IgD-negative memory B cell (primary cell): ENCODE data around the gene IP6K2. TPM values are rescaled to one million over a fixed set of nuclear protein-coding genes. Genes with fewer than 3 reads are reported as not detected.

Experiments used
- H3K27ac Mint-ChIP-seq, 3 donors: one replicate each; pipeline ENCODE4 v1.8.0; 2020 to 2022; ENCODE audit warnings: mild to moderate bottlenecking in 3 of 3, mixed read lengths in 3 of 3, moderate library complexity in 1 of 3
- H3K27me3 Mint-ChIP-seq: one replicate; pipeline ENCODE4 v1.8.0; 2021; ENCODE audit warnings: mixed read lengths
- H3K36me3 Mint-ChIP-seq: one replicate; pipeline ENCODE4 v1.8.0; 2020; ENCODE audit warnings: mild to moderate bottlenecking, mixed read lengths
- H3K4me1 Mint-ChIP-seq, 3 donors: one replicate each; pipeline ENCODE4 v1.8.0; 2020 to 2022; ENCODE audit warnings: mixed read lengths in 3 of 3, mild to moderate bottlenecking in 1 of 3
- H3K4me3 Mint-ChIP-seq, 4 donors: one replicate each; pipeline ENCODE4 v1.8.0; 2020 to 2022; ENCODE audit warnings: mild to moderate bottlenecking in 4 of 4, mixed read lengths in 4 of 4, moderate library complexity in 3 of 4
- H3K9me3 Mint-ChIP-seq, 3 donors: one replicate each; pipeline ENCODE4 v1.8.0; 2020 to 2021; ENCODE audit warnings: mixed read lengths in 3 of 3, mild to moderate bottlenecking in 1 of 3
- polyA plus RNA-seq: library from polyadenylated mRNA; unstranded; fragments of 300-500 nt; fragmentation: Illumina TruSeq; gene quantifications from one replicate; pipeline ENCODE4 v1.2.3, GENCODE V29; 2021

The IP6K2 gene
- polyA plus RNA-seq, 1 donor from 2014 or later = 43.4 TPM

- Mint-ChIP-seq H3K27ac (peak overlapping the region in 2 of 3 donors; percentile 23 to 73), H3K4me3 (no peak overlapping the region), H3K9me3 (no peaks in the 10 kb centered on the region), H3K27me3 (no peaks in the 10 kb centered on the region), H3K36me3 (peaks cover 1% of the 10 kb centered on the region), H3K4me1 (peaks cover 18 to 30% (median 29%) of the 10 kb centered on the region in 3 donors)
Measured at GRCh38 chr3:48708481-48708889, 8.5 kb downstream of the IP6K2 start.

DNA sequence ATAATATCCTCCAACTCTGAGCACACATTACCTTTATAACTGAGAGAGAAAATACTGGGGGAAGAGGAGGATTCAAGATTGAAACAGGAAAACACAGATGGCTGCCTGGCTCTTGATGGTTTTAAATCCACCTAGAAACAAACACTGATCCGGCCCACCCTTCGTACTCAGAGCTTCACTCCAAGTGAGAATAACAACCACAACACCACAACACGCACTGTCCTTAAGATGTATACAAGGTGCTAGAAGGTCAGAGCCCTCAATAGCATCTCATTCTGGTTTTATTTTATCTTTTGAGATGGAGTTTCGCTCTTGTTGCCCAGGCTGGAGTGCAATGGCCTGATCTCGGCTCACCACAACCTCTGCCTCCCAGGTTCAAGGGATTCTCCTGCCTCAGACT is 9.9 kb downstream of the IP6K2 start:
- Mint-ChIP-seq H3K9me3 (no peaks in the 10 kb centered on the region), H3K36me3 (peaks cover 1% of the 10 kb centered on the region), H3K27me3 (no peaks in the 10 kb centered on the region), H3K4me3 (no peak overlapping the region), H3K4me1 (peaks cover 17 to 37% (median 28%) of the 10 kb centered on the region in 3 donors), H3K27ac (peak overlapping the region in 1 of 3 donors; percentile 71)

DNA sequence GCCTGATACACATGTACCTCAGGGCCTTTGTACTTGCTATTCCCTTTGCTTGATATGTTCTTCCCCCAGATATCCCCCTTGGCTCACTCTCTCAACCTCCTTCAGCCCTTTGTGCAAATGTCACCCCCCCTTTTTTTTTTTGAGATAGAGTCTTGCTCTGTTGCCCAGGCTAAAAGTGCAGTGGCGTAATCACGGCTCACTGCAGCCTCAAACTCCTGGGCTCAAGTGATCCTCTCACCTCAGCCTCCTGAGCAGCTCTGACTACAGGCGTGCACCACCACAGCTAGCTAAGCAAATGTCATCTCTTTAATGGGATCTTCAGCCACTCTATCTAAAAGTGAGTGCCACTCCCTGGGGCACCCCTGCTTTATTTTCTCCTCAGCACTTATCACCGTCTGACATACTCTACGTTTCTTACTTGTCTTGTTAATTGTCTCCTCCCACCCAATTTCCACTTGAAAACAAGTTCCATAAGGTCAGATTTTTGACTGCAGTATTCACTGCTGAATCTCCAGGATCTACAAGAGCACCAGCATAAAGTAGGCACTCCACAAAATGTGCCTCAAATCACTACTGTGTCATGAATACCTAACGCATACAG is 14.6 kb downstream of the IP6K2 start:
- Mint-ChIP-seq H3K9me3 (no peaks in the 10 kb centered on the region), H3K27me3 (no peaks in the 10 kb centered on the region), H3K36me3 (peaks cover 1% of the 10 kb centered on the region), H3K27ac (peak overlapping the region in 1 of 3 donors; percentile 91), H3K4me1 (peaks cover 9 to 20% (median 15%) of the 10 kb centered on the region in 3 donors), H3K4me3 (no peak overlapping the region)

GRCh38 chr3:48700731-48701405 is 16.2 kb downstream of the IP6K2 start:
- no peaks in the 10 kb centered on the region for H3K27me3 Mint-ChIP-seq
- peaks cover 1% of the 10 kb centered on the region for H3K36me3 Mint-ChIP-seq
- no peak overlapping the region for H3K4me3 Mint-ChIP-seq
- peaks cover 5 to 17% (median 15%) of the 10 kb centered on the region in 3 donors for H3K4me1 Mint-ChIP-seq
- no peaks in the 10 kb centered on the region for H3K9me3 Mint-ChIP-seq
- H3K27ac Mint-ChIP-seq = peak overlapping the region in 1 of 3 donors; percentile 0

DNA sequence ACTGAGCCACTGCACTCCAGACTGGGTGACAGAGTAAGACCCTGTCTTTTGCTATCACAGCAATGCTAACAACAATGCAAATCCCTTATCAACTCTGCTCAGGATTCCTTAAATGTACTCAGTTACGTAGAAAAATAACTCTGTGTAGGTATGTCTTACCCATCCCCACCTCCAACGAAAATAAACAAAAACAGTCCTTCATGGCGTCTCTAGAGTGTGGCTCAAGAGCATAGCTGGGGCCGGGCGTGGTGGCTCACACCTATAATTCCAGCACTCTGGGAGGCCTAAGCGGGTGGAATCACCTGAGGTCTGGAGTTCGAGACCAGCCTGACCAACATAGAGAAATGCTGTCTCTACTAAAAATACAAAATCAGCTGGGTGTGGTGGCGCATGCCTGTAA is 18.1 kb downstream of the IP6K2 start:
- peaks cover 0 to 14% (median 10%) of the 10 kb centered on the region in 3 donors for H3K4me1 Mint-ChIP-seq
- no peaks in the 10 kb centered on the region for H3K27me3 Mint-ChIP-seq
- H3K4me3 Mint-ChIP-seq = no peak overlapping the region
- peak overlapping the region in 1 of 3 donors; percentile 59 for H3K27ac Mint-ChIP-seq
- H3K9me3 Mint-ChIP-seq = no peaks in the 10 kb centered on the region
- H3K36me3 Mint-ChIP-seq = no peaks in the 10 kb centered on the region

DNA sequence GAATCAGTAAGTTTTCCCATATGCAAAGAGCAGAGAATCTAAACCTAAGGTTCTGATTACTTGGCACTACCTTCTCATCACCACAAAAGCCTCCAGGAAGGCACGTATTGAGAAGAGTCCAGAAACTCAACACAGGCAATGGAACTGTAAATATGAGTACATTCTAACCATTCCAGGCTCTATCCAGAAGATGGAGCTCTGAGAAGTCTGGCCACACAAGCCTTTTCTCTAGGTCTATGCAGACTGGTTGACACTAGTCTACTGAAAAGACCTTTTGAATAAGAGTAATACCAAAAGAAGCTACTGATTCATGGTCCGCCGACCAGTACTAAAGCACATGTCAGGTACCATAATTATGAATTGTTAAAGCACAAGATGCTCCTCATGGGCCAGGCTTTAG is 19.1 kb downstream of the IP6K2 start:
- Mint-ChIP-seq H3K36me3 (no peaks in the 10 kb centered on the region), H3K27me3 (no peaks in the 10 kb centered on the region), H3K9me3 (no peaks in the 10 kb centered on the region), H3K4me3 (no peak overlapping the region), H3K4me1 (peaks cover under 1 to 12% (median 10%) of the 10 kb centered on the region in 3 donors), H3K27ac (no peak overlapping the region)

DNA sequence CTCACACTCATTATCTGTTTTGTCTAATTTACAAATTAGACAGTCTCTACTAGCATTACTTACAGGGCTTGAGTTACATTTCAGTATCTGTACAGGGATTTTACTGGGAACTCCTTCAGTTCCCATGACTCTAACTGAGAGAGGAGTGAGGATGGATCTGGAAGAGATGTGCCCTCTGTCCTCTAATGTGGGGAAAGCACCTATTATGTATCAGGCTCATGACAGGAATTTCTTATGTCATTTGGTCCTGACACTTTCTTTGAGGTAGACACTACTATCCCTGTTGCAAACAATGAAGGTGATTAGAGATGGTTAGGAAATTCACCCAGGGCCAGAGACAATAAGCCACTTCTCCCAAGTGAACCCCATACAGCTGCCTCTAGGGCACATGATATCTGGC is 20.4 kb downstream of the IP6K2 start:
- no peak overlapping the region for H3K4me3 Mint-ChIP-seq
- no peaks in the 10 kb centered on the region for H3K27me3 Mint-ChIP-seq
- no peaks in the 10 kb centered on the region for H3K36me3 Mint-ChIP-seq
- H3K4me1 Mint-ChIP-seq = peaks cover 3 to 6% (median 5%) of the 10 kb centered on the region in 3 donors
- H3K9me3 Mint-ChIP-seq = no peaks in the 10 kb centered on the region
- peak overlapping the region in 1 of 3 donors; percentile 67 for H3K27ac Mint-ChIP-seq

DNA sequence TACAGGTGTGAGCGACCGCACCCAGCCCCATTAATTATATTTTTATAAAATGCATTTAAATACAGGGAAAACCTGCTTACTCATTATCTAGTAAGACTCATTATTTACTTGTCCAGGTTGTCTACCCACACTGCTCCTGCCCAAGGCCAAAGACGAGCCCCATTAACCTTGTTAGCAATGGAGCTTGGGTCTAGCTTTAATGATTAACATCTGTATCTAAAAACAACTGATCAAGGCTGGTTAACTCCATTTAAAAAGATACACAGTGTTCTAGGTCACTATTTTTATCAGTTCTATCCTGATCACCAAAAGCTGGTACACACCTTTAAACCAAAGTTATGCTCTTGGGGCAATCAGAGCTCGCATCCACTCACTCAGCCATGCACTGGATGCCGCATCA is 20.9 kb downstream of the IP6K2 start:
- Mint-ChIP-seq H3K4me3 (no peak overlapping the region), H3K27me3 (no peaks in the 10 kb centered on the region), H3K9me3 (no peaks in the 10 kb centered on the region), H3K4me1 (peaks cover 3 to 6% (median 5%) of the 10 kb centered on the region in 3 donors), H3K27ac (peak overlapping the region in 1 of 3 donors; percentile 67), H3K36me3 (no peaks in the 10 kb centered on the region)

DNA sequence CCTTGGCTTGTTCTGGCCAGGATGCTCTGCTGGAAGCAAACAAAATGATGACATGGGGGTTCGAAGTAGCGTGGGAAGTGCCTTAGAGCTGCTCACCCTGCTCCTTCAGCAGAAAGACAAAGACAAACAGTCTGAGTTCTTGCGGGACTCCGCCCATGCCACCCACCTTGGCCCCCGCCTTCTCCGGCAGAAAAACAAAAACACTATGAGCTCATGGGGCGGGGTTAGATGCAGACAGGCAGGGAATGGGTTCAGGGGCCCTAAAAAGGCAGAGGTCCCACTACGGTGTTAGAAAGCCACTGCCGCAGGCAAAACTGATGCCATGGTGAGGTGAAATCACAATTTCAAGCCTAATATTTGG is 21.6 kb downstream of the IP6K2 start:
- H3K4me3 Mint-ChIP-seq = peak overlapping the region in 1 of 4 donors; percentile 57
- peaks cover 5 to 6% (median 5%) of the 10 kb centered on the region in 3 donors for H3K4me1 Mint-ChIP-seq
- no peaks in the 10 kb centered on the region for H3K36me3 Mint-ChIP-seq
- H3K27me3 Mint-ChIP-seq = no peaks in the 10 kb centered on the region
- H3K9me3 Mint-ChIP-seq = no peaks in the 10 kb centered on the region
- H3K27ac Mint-ChIP-seq = no peak overlapping the region

DNA sequence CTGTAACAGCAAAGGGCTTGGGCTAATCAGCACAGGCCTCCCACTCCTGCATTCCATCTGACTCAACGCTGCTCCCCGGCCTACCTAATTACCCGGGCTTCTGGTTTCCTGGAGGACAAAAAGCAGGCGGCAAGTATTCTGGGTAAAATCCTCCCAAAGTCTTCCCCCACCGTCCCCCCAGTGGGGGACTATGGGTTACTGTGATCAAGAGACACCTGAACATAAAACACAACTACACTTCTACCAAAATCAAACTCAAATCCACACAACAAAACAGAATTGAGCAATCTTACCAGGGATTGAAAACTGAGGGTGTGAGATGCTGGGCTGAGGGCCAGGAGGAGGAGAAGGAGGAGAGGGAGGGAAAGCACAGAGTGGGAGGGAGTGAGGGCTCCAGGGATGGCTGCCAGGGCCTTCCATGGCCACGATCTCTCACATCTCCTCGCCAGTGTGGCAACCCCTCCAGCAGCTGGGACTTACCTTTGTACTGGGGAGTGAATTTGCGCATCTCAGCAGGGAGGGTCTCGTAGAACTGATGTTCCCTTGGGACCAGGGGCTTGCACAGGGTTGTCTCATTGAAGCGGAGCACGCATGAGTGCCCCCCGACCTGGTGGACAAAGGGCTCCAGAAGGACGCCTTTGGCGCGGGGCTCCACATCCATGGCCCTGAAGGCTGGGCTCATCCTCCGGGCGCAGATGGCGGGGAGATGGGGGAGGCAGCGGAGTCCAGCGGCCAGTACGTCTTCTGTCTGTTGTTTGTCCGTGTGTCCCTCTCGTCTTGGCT is 22.2 kb downstream of the IP6K2 start:
- peak overlapping the region in 1 of 3 donors; percentile 82 for H3K27ac Mint-ChIP-seq
- no peaks in the 10 kb centered on the region for H3K36me3 Mint-ChIP-seq
- H3K4me3 Mint-ChIP-seq = no peak overlapping the region
- no peaks in the 10 kb centered on the region for H3K27me3 Mint-ChIP-seq
- no peaks in the 10 kb centered on the region for H3K9me3 Mint-ChIP-seq
- H3K4me1 Mint-ChIP-seq = peaks cover 0 to 5% (median 3%) of the 10 kb centered on the region in 3 donors

DNA sequence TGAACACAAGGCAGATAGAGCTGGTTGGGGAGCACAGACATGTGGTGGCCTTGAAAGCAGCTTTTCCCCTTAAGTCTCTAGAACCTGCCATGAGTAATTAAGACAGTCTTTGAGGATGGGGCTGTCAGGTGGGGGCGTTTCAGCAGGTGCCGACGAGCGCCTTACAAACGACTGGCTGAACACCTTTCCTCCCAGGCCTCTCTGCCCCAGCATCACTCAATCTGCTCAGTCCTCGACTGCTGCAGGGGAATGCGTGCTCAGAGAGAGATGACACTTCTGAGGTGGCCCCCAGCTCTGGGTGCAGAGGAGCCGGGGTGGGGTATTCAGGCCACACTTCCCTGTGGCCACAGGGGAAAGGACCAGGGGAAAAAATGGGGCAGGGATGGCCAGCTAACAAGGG is 23.2 kb downstream of the IP6K2 start:
- H3K36me3 Mint-ChIP-seq = no peaks in the 10 kb centered on the region
- no peak overlapping the region for H3K27ac Mint-ChIP-seq
- H3K9me3 Mint-ChIP-seq = no peaks in the 10 kb centered on the region
- H3K4me1 Mint-ChIP-seq = peaks cover 0 to 5% (median 3%) of the 10 kb centered on the region in 3 donors
- H3K27me3 Mint-ChIP-seq = no peaks in the 10 kb centered on the region
- H3K4me3 Mint-ChIP-seq = no peak overlapping the region

DNA sequence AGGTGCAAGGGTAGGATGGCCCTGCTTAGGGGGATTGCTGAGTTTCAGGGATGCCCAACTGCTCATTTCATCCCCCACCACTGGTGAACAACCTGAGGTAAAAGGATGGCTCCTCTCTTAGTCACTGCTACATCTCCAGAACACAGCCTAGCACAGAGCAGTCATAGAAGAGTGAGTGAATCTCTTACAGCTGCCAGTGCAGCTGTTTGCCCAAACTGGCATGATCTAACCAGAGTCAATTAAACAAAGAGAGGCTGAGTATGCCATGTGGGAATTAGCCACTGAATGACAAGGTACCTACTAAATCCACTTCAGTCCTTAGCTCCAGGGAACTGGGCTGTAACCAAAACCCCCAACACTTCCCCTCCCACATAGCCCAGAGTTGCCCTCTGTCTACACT is 24.5 kb downstream of the IP6K2 start:
- no peak overlapping the region for H3K27ac Mint-ChIP-seq

GRCh38 chr3:48690846-48691458 is 26.1 kb downstream of the IP6K2 start:
- H3K4me1 Mint-ChIP-seq = peaks cover 3 to 14% (median 7%) of the 10 kb centered on the region in 3 donors
- no peaks in the 10 kb centered on the region for H3K9me3 Mint-ChIP-seq
- H3K27me3 Mint-ChIP-seq = no peaks in the 10 kb centered on the region
- peaks cover 1% of the 10 kb centered on the region for H3K36me3 Mint-ChIP-seq
- peak overlapping the region in 1 of 3 donors; percentile 47 for H3K27ac Mint-ChIP-seq
- peak overlapping the region in 1 of 4 donors; percentile 3 for H3K4me3 Mint-ChIP-seq

More for the DNA sequence above, 24.5 kb downstream of the IP6K2 start:
- no peaks in the 10 kb centered on the region for H3K27me3 Mint-ChIP-seq
- H3K36me3 Mint-ChIP-seq = peaks cover 1% of the 10 kb centered on the region
- H3K9me3 Mint-ChIP-seq = no peaks in the 10 kb centered on the region
- no peak overlapping the region for H3K4me3 Mint-ChIP-seq
- peaks cover 0 to 5% (median 3%) of the 10 kb centered on the region in 3 donors for H3K4me1 Mint-ChIP-seq

GRCh38 chr3:48689384-48689783 is 27.6 kb downstream of the IP6K2 start:
- H3K9me3 Mint-ChIP-seq = no peaks in the 10 kb centered on the region
- no peak overlapping the region for H3K4me3 Mint-ChIP-seq
- H3K36me3 Mint-ChIP-seq = peaks cover 1% of the 10 kb centered on the region
- H3K4me1 Mint-ChIP-seq = peaks cover 3 to 22% (median 13%) of the 10 kb centered on the region in 3 donors
- no peaks in the 10 kb centered on the region for H3K27me3 Mint-ChIP-seq
- H3K27ac Mint-ChIP-seq = no peak overlapping the region

DNA sequence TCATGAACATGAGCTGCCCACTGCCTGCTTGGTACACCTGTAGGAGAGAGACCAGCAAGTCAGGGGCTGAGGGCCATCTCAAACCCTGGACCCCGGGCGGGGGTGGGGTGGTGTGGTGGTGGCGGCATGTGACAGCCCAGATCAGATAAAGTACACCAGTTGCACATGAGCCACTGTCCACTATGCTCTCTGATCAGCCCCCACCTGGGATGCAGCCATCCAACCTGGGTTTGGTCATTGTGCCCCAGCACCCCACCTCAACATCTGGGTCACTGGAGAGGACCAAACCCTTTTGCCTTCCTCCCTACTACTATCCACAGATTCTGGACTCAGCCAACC is 28.3 kb downstream of the IP6K2 start:
- Mint-ChIP-seq H3K4me3 (peak overlapping the region in 1 of 4 donors; percentile 63), H3K9me3 (no peaks in the 10 kb centered on the region), H3K36me3 (peaks cover 1% of the 10 kb centered on the region), H3K27me3 (no peaks in the 10 kb centered on the region), H3K4me1 (peaks cover 3 to 25% (median 16%) of the 10 kb centered on the region in 3 donors), H3K27ac (no peak overlapping the region)
